ENCODE data around the gene PHKA2.

DNA sequence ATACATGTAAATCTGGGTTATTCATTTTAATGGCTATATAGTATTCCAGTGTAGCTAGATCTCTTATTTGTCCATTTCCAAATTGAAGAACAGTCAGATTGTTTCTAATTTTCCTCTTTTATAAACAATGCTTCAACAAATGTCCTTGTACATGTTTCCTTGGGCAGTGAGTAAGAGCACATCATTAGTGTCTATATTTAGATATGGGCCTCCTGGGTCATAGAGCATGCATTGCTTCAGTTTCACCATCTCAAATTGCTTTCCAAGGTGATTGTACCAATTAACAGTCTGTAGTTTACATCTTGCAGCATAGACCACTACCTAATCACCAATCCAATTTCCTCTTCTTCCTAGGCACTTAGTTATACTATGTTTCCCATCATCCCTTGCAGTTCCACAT lies 13.4 kb downstream of the PHKA2 start:
- TF ChIP-seq POLR2A (IDR thresholded peaks at IDR 0.05) = no peak
- TF ChIP-seq EP300 (IDR thresholded peaks at IDR 0.05) = no peak
- TF ChIP-seq CTCF (IDR thresholded peaks at IDR 0.05) = no peak

Measured in sigmoid colon (tissue), 4 donors.